ENCODE measurements around the gene PROSER3. TPM values are rescaled to one million over a fixed set of nuclear protein-coding genes. Genes with fewer than 3 reads are reported as not detected.

The PROSER3 gene
- total RNA-seq, 1 donor from 2014 or later, result 46.6 TPM

GRCh38 chr19:35780058-35780457 is 22.1 kb downstream of the PROSER3 start:
- no peak for TF ChIP-seq CTCF (IDR thresholded peaks at IDR 0.05; ENCODE audit: unreplicated experiment)
- Mint-ChIP-seq H3K4me1 (peaks cover 17% of the 10 kb centered on the region), H3K9me3 (no peaks in the 10 kb centered on the region), H3K4me3 (no peak overlapping the region), H3K27me3 (ENCODE audit: low read depth) (peaks cover 4% of the 10 kb centered on the region), H3K36me3 (peaks cover 18% of the 10 kb centered on the region), H3K27ac (no peak overlapping the region)
- no peak for DNase-seq (ENCODE audit: low spot score in 2 of 2, unreplicated experiment in 2 of 2)

DNA sequence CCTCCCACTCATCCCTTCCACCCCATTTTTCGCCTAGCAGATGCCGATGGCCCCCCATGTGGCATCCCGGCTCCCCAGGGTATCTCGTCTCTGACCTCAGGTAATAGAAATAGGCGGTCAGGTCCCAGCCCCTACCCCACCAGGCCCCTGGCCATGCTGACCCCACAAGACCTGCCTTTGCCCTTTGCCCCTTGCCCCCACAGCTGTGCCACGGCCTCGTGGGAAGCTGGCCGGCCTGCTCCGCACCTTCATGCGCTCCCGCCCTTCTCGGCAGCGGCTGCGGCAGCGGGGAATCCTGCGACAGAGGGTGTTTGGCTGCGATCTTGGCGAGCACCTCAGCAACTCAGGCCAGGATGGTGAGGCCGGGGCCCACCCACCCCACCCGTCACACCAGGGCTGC is 22.7 kb downstream of the PROSER3 start:
- H3K27ac Mint-ChIP-seq, result no peak overlapping the region
- no peak for DNase-seq (ENCODE audit: low spot score in 2 of 2, unreplicated experiment in 2 of 2)

GRCh38 chr19:35781650-35782049 is 23.7 kb downstream of the PROSER3 start:
- Mint-ChIP-seq H3K9me3 (no peaks in the 10 kb centered on the region), H3K27me3 (ENCODE audit: low read depth) (peaks cover 4% of the 10 kb centered on the region), H3K27ac (no peak overlapping the region), H3K4me3 (no peak overlapping the region), H3K36me3 (peaks cover 18% of the 10 kb centered on the region), H3K4me1 (peaks cover 9% of the 10 kb centered on the region)
- DNase-seq (ENCODE audit: low spot score in 2 of 2, unreplicated experiment in 2 of 2), result no peak
- no peak for TF ChIP-seq CTCF (IDR thresholded peaks at IDR 0.05; ENCODE audit: unreplicated experiment)

More for the DNA sequence above, 22.7 kb downstream of the PROSER3 start:
- Mint-ChIP-seq H3K36me3 (peaks cover 18% of the 10 kb centered on the region), H3K4me1 (peaks cover 16% of the 10 kb centered on the region), H3K9me3 (no peaks in the 10 kb centered on the region), H3K4me3 (no peak overlapping the region), H3K27me3 (ENCODE audit: low read depth) (peaks cover 4% of the 10 kb centered on the region)
- no peak for TF ChIP-seq CTCF (IDR thresholded peaks at IDR 0.05; ENCODE audit: unreplicated experiment)

GRCh38 chr19:35782589-35782988 is 24.6 kb downstream of the PROSER3 start:
- H3K27ac Mint-ChIP-seq, result no peak overlapping the region
- TF ChIP-seq CTCF (IDR thresholded peaks at IDR 0.05; ENCODE audit: unreplicated experiment), result no peak
- DNase-seq (ENCODE audit: low spot score in 2 of 2, unreplicated experiment in 2 of 2), result no peak
- H3K27me3 Mint-ChIP-seq (ENCODE audit: low read depth), result peaks cover 4% of the 10 kb centered on the region
- no peak overlapping the region for H3K4me3 Mint-ChIP-seq
- H3K36me3 Mint-ChIP-seq, result peaks cover 18% of the 10 kb centered on the region
- no peaks in the 10 kb centered on the region for H3K4me1 Mint-ChIP-seq
- H3K9me3 Mint-ChIP-seq, result no peaks in the 10 kb centered on the region

DNA sequence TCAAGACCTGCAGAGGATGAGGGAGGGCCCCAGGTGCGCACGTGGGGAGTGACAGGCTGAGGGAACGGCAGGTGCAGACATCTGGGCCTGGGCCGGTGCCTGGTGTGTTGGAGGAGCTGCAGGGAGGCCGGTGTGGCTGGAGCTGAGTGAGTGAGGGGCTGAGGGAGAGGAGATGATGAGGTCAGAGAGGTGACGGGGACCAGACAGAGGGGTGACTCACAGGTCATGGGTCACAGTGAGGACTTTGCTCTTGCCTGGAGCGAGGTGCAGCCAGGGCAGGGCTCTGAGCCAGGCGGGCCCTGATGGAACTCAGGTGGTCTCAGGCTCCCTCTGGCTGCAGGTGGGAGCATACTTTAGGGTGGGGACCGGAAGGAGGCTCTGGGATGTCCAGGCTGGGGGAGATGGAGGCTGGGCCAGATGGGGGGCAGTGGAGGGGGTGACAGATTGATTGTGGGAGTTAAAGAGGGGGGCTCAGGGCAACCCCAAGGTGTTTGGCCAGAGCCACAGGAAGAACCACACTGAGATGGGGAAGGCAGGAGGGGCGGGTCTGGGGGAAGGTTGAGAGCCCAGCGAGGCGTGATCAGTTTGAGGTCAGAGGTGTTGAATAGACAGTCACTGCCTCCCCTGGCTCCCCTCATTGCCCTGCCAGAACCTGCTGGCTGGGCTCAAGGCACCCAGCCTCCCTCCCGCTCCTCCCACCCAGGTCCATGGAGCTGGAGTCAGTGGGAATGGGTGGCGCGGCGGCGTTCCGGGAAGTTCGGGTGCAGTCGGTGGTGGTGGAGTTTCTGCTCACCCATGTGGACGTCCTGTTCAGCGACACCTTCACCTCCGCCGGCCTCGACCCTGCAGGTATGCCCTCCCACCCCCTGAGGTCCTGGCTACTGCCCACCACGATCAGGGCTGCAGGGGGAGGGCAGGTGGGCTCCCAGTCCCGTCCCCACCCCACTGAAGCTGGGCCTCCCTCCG is 25.8 kb downstream of the PROSER3 start:
- H3K9me3 Mint-ChIP-seq, result no peaks in the 10 kb centered on the region

More for the DNA sequence above, 25.8 kb downstream of the PROSER3 start:
- DNase-seq (ENCODE audit: low spot score in 2 of 2, unreplicated experiment in 2 of 2), result no peak
- peaks cover 18% of the 10 kb centered on the region for H3K36me3 Mint-ChIP-seq
- no peaks in the 10 kb centered on the region for H3K4me1 Mint-ChIP-seq
- H3K27me3 Mint-ChIP-seq (ENCODE audit: low read depth), result peaks cover 4% of the 10 kb centered on the region
- no peak for TF ChIP-seq CTCF (IDR thresholded peaks at IDR 0.05; ENCODE audit: unreplicated experiment)
- no peak overlapping the region for H3K4me3 Mint-ChIP-seq
- no peak overlapping the region for H3K27ac Mint-ChIP-seq

Data from mesothelial cell of epicardium (in vitro differentiated cells).